ENCODE measurements around the gene IFNL3.
A peak's percentile ranks its signal among the peaks of the same experiment; 100 is the strongest.
"Not testable (repeated sequence)": the region's sequence is repeated elsewhere in the genome, so short reads cannot be mapped to it uniquely, and the experiment has no call there.

IFNL3 gene

GRCh38 chr19:39244410-39245100 lies at the start of gene IFNL3:
TSS of gene IFNL3 (minus strand) at chr19:39245006. CDS start at chr19:39244967, 39 bp downstream.
- in situ Hi-C loops (cut with HindIII; ENCODE audit: low pct_ligation_motif_present, low sequenced_read_pairs), result not testable (repeated sequence)
- H3K27me3 ChIP-seq (replicated peaks), result peaks cover 28% of the 10 kb centered on the region

GRCh38 chr19:39293394-39293793 lies 48.6 kb upstream of the IFNL3 start:
- H3K27ac ChIP-seq, result no peak overlapping the region
- no peak for DNase-seq
- in situ Hi-C loops (cut with HindIII; ENCODE audit: low pct_ligation_motif_present, low sequenced_read_pairs), result no loop called here
- peaks cover 5% of the 10 kb centered on the region for H3K27me3 ChIP-seq (replicated peaks)
- no peaks in the 10 kb centered on the region for H3K36me3 ChIP-seq (replicated peaks)
- no peak overlapping the region for H3K4me3 ChIP-seq (ENCODE audit: low read depth, low read length)
- TF ChIP-seq CTCF (IDR thresholded peaks at IDR 0.05; ENCODE audit: low read depth, low read length, missing control alignments), result no peak

More at GRCh38 chr19:39244410-39245100, at the start of gene IFNL3:
- DNase-seq; H3K27ac ChIP-seq; H3K4me3 ChIP-seq (ENCODE audit: low read depth, low read length); H3K36me3 ChIP-seq (replicated peaks): not testable (repeated sequence)

- H3K27me3 ChIP-seq (replicated peaks), result no peaks in the 10 kb centered on the region
- H3K4me3 ChIP-seq (ENCODE audit: low read depth, low read length), result no peak overlapping the region
- no peak overlapping the region for H3K27ac ChIP-seq
- no peak for DNase-seq
- H3K36me3 ChIP-seq (replicated peaks), result no peaks in the 10 kb centered on the region
- TF ChIP-seq CTCF (IDR thresholded peaks at IDR 0.05; ENCODE audit: low read depth, low read length, missing control alignments), result no peak
- in situ Hi-C loops (cut with HindIII; ENCODE audit: low pct_ligation_motif_present, low sequenced_read_pairs), result no loop called here
These were observed 39.2 kb upstream of the IFNL3 start for GRCh38 chr19:39284032-39284431.

GRCh38 chr19:39282021-39282420 lies 37.2 kb upstream of the IFNL3 start:
- in situ Hi-C loops (cut with HindIII; ENCODE audit: low pct_ligation_motif_present, low sequenced_read_pairs), result no loop called here
- Histone ChIP-seq H3K27ac (no peak overlapping the region), H3K36me3 (replicated peaks) (no peaks in the 10 kb centered on the region), H3K27me3 (replicated peaks) (no peaks in the 10 kb centered on the region), H3K4me3 (ENCODE audit: low read depth, low read length) (no peak overlapping the region)
- DNase-seq, result no peak
- TF ChIP-seq CTCF (IDR thresholded peaks at IDR 0.05; ENCODE audit: low read depth, low read length, missing control alignments), result no peak

GRCh38 chr19:39277598-39277997 lies 32.8 kb upstream of the IFNL3 start:
- in situ Hi-C loops (cut with HindIII; ENCODE audit: low pct_ligation_motif_present, low sequenced_read_pairs), result no loop called here
- peak; percentile 3 for DNase-seq
- H3K4me3 ChIP-seq (ENCODE audit: low read depth, low read length), result no peak overlapping the region

GRCh38 chr19:39276740-39277139 lies 31.9 kb upstream of the IFNL3 start:
- TF ChIP-seq CTCF (IDR thresholded peaks at IDR 0.05; ENCODE audit: low read depth, low read length, missing control alignments), result no peak
- Histone ChIP-seq H3K27ac (no peak overlapping the region), H3K27me3 (replicated peaks) (no peaks in the 10 kb centered on the region), H3K36me3 (replicated peaks) (no peaks in the 10 kb centered on the region), H3K4me3 (ENCODE audit: low read depth, low read length) (no peak overlapping the region)
- in situ Hi-C loops (cut with HindIII; ENCODE audit: low pct_ligation_motif_present, low sequenced_read_pairs), result no loop called here
- no peak for DNase-seq

More at GRCh38 chr19:39277598-39277997, 32.8 kb upstream of the IFNL3 start:
- no peaks in the 10 kb centered on the region for H3K27me3 ChIP-seq (replicated peaks)
- no peak for TF ChIP-seq CTCF (IDR thresholded peaks at IDR 0.05; ENCODE audit: low read depth, low read length, missing control alignments)
- H3K27ac ChIP-seq, result no peak overlapping the region
- no peaks in the 10 kb centered on the region for H3K36me3 ChIP-seq (replicated peaks)

Measured in brain microvascular endothelial cell (primary cell).